A204.1 (cell line): ENCODE results near the gene TEKT5.

Experiments
- FAIRE-seq: peaks from 2 replicates; lab custom pipeline; 2012; peaks lifted over from hg19 to GRCh38; lab: Jason Lieb, UNC

TEKT5 gene

DNA sequence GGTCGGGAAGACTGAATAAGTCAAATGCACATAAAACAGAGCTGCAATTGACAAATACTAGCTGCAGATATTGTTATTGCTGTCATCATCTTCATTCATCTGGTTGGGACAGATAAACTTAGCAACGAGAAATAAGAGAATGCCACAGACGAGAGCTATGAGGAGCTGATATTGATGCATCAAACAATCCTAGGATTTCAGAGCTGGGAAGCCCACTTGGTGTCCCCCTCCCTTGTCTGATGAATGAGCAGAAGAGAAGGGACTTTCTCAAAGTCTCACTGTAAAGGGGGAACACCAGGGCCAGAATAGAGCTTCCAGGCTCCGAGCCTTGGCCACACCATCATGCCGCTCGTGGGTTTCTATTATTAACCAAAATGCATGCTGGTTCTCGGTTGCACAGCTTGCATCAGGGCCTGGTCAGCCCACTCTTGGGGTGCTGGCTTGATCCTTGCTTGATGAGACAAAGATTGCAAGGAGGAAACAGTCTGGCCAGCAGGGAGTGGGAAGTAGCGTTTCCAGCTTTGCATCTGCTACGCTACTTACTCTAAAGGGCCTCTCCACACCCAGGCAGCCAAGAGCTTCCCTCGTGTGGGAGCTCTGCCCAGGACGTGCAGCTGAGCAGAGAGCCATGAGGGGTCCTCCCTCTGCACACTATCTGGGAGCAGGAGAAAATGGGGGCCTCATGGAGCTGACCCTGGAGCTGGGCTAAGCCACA lies 85.9 kb downstream of the TEKT5 start:
- FAIRE-seq: no peak

DNA sequence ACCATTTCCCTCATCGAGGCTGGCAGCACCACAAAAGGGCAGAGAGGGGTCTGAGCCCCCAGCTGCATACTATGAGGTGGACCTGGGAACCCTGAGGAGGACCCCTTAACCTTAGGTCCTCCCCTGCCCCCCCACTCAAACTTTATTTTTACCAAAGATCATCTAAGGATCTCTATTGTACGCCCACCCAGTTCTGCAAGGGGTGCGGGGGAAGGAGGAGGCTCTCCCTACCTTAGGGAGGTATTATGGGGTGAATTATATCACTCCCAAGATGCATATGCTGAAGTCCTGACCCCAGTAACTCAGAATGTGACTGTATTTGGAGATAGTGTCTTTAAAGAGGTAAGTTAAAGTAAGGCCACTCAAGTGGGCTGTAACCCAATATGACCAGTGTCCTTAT lies 87.6 kb downstream of the TEKT5 start:
- no peak for FAIRE-seq

DNA sequence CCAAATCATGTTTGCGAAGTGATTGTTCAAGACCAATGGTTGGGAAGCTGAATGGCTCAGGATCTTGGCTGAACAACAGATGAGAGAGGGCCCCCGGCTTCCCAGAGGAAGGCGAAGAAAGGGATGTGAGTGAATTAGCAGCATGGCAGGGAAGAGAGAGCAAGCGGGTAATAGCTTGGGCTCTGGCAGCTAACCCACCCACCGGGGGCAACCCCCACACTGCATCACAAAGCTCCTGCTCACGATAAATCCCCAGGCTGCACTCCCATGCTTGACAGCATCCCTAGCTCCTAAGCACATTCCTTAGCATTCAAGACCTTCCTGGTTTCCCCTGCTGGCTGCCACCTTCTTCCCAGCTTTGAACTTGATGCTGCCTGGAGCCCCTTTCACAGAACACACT lies 88.1 kb downstream of the TEKT5 start:
- FAIRE-seq: no peak

DNA sequence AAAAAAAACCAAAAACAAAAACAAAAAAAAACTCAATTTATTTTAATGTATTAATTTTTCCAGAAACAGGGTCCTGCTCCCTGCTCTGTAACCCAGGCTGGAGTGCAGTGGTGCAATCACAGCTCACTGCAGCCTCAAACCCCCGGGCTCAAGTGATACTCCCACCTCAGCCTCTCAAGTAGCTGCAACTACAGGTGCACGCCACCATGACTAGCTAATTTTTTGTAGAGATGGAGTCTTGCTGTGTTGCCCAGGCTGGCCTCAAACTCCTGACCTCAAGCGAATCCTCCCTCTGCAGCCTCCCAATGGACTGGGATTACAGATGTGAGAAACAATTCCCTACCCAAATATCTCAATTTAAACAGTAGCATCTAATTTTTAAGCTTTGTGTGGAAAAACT lies 89.1 kb downstream of the TEKT5 start:
- no peak for FAIRE-seq

DNA sequence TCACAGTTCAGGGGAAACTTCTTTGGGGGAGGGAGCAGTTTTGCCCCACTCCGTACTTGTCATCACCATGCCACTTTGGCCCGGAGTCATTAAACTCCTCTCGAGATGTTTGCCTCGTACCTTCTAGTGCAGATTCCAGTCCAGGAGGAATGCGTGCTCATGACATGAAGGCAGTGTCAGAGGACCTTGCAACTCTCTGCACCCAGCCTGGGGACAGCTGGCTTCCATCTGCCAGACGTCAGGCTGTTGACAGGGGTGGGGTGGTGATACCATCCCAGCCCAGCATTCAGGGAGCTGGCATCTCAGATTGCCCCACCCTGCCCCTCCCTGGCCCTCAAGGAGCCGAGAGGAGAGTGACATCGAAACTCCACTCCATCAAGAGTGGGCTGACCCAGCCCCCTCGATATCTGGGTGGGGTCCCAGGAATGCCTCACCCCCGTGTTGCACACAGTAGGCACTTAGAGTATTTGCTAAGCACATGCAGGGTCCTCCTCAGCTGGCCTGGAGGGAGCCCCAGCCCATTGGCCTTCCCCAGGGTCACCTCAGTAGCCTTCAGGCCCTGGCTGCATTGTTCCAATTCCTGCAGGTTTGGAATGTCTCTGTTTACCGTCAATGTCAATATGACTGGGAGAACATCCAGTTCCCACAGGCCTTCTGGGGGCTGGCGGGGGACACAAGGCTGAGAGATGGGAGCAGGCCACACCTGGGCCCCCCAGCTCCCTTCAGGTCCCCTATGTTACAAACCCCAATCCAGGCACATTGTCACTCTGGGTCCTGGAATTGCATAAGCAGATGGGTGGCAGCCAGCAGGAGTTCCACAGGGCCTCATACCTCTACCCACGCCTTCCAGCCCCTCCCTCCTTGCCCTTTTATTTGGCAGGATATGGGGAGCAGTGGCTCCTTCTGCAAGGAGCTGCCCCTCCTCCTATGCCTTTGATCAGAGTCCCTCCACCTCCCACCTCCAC lies 93.0 kb downstream of the TEKT5 start:
- FAIRE-seq: no peak

DNA sequence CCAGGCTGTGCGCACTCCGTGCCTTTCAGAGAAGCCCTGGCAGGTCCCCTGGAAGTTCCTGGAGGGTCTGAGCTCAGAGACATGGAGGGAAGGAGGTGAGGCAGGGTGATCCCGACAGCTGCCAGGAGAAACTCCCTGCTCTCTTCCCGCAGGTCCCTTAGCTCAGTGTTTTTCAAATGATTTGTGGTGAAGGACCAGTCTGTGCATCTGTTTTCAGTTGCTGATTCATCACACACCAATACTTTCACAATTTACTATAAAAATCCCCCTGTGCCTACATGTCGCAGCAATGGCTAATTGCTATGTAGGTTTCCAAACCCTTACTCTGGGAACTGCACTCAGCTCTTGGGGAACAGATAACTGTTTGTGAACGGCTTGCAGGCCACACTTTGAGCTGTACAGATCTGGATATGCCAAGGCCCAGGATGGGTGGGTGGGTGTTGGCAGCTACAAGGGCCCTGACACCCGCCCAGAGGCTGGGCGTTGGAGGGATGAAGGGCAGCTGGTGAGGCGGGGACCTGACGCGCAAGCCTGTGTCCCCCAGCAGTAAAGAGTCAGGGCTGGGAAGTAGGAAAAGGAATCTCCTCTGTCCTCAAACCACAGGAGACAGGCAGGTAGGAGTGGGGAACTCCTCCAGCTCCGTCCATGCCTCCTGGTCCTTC lies 93.8 kb downstream of the TEKT5 start:
- FAIRE-seq: no peak

DNA sequence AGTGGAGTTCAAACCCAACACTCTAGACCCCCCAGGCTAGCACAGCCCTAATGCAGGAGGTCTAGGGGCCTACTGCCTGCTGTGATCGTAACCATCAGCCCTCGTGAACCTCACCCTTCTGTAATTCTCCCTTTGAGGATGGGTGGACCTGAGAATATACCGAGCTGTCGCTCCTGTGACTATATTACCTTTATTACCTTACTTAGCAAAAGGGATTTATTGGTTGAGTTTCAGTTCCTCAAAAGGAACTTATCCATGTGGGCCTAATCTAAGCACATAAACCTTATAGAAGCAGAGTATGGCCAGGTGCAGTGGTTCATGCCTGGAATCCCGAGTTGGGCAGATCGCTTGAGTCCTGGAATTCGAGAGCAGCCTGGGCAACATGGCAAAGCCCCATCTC lies 95.1 kb downstream of the TEKT5 start:
- no peak for FAIRE-seq

DNA sequence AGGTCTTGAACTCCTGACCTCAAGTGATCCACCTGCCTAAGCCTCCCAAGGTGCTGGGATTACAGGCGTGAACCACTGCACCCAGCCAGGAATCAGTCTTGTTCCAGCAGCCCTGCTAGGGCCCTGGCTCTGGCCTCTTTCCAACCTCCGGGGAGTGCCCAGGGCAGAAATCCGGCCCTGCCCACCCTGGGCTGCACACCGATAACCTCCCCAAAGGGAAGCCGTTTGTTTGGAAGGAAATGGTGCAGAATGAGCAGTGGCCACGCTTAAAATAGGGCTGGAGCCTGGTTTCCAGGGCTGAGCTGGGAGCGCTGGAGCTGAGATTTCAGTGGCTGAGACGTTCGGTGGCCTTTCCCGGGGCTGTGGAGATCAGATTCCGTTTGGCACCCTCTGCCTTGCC lies 96.6 kb downstream of the TEKT5 start:
- FAIRE-seq: no peak

DNA sequence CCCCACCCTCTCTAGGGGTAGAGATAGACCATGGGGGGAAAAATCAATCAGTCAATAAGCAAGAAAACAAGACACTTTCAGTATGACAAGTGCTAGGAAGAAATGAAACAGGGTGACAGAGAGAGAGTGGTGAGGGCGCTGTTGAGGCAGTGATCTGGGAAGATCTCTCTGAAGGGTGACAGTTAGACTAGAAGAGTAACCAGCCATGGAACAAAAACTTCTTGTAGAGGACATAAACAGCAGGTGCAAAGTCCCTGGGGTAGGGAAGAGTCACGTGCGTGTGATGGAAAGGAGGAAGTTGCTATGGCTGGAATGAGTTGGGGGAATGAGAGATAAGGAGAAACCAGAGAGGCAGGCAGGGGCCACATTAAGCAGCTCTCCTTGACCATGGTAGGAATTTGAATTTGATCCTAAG lies 97.5 kb downstream of the TEKT5 start:
- no peak for FAIRE-seq

DNA sequence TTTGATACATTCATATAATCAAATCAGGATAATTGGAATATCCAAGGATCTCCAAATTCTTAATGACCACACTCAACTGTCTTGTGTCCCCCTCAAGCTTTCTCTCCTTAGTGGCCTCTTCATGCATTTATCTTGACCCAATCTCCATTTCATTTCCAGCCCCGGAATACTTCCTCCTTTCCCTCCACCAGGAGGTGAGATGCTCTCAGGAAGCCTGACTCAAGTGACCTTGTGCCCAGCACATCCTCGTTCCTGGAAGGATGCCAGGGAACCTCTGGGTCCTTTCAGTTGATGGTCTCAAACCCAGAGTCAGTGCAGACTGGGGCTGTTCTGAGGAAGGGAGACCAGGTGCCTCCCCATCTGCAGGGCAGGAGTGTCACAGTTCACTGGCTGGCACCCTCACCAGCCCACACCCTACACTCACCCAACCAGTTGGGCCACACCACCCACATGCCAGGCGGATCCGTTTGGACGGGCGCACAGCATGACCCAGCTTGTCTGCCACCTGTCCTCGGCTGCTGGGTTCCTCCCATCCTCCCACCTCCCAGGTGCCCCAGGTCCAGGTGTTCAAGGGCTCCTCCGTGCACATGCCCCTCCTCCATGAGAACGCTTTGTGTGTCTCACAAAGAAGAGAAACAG lies 100.3 kb downstream of the TEKT5 start:
- no peak for FAIRE-seq

DNA sequence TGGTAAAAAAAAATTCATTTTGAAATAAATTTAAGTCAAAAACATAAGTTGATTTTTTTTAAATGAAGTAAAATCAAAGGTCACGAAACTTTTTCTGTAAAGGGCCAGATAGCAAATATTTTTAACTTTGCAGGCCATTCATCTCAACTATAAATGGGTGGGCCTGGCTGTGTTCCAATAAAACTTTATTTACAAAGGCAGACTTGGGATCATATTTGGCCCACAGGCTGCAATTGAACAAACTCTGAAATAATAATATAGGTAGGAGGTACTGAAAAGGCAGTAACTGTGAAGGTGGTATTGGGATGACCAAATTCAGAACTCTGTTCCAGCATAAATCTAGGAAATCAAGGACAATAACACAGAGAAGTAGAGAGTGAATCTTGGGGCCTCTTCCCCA lies 102.1 kb downstream of the TEKT5 start:
- no peak for FAIRE-seq

DNA sequence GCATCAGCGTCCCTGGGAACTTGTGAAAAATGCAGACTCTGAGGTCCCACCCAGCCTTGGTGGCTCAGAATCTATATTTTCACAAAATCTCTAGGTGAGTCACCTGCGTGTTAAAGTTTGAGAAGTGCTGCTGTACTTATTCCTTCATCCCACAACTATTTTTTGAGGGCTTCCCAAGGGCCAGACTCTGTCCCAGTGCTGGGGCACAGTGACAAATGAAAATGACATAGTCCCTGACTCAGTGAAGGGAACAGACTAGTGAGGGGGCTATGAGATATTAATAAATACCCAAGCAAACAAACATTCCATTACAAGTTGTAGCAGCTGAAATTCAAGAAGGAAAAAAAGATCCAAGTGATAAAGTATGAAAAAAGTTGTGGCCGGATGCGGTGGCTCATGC lies 104.4 kb downstream of the TEKT5 start:
- FAIRE-seq: no peak

DNA sequence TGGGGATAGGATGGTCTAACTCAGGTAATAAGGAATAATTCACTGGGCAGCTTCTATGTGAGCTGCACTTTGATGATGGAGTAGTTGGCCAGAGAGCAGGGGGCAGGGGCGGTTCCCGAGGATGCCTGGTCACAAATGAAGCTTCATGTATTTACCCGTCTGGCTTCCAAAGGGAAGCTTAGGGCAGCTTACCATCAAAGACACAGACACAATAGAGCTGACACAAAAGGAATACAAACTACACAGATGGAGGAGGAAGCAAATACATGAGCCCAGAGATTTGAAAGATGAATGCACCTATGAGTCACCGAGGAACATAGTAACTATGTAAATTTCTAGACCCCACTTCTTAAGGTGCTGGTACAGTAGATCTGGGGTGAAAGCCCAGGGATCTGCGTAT lies 105.6 kb downstream of the TEKT5 start:
- FAIRE-seq: no peak

DNA sequence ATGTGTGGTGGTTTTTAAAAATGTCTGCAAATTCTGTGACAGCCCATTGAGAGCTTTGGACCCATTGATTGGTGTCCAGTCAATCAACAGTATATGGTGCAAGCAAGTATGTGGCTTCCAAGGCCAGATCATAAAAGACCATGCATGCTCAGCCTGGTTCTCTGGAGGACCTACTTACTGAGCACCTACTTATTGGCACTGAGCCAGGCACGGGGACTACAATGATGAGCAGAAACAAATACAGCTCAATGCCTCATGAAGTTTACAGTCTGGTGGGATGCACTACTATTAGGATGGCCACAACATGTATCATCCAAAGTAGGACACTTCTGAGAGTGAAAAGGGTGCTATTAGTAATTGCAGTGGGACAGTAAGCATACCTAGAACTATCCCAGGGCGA lies 107.1 kb downstream of the TEKT5 start:
- no peak for FAIRE-seq

DNA sequence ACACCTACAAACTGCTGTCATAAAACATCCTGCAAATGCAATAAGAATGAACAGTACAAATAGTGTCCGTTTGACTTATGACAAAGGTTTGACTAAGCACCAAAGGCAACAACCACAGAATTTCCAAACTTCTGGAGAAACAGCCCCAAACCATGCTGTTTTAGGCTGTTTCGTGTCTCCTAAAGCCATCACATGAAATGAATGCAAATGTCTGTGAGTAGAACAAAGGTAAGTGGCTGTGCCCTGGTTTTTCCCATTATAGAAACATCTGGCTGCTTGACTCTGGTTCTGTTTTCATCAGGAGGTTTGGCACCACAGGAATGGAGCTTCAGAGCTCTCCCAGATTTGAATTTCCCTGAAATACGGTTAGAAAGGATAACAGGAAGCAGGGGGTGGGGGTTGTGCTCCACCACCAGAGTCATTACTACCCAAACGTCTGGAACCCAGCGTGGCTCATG lies 109.7 kb downstream of the TEKT5 start:
- FAIRE-seq: no peak

DNA sequence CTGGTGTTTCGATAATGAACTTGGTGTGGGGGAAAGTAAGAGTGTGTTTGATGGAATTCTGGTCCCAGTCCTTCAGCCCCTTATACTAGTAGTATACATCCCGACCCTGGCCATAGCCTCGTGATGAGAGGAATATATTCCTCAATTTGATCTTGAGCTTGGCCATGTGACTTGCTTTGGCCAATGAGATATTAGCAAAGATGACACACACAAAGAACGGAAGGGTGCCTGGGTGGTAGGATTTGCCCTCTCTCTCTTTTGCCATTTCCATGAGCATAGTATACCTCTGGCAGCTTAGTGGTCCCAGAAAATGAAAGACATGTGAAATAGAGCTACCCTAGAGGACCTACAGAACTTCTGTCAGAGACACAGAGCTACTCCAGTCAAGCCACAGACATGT lies 111.5 kb downstream of the TEKT5 start:
- FAIRE-seq: no peak

DNA sequence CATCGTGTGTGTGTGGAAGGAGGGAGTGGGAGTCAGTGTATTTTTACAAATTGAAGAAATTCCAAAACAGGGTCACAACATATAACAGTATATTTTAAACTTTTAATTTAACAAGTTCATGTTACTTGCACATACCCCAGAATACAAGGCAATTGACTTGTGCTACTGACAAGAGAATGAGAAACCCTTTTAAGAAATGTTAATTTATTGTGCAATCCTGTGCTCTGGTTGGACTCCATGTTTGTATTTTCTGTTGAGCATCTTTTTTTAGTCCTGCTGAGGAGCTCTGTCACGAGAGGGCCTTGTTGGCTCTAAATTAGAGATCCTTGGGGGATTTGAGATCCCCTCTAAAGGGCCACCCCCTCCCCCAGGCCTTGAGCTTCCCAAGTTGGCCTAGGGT lies 113.2 kb downstream of the TEKT5 start:
- no peak for FAIRE-seq

DNA sequence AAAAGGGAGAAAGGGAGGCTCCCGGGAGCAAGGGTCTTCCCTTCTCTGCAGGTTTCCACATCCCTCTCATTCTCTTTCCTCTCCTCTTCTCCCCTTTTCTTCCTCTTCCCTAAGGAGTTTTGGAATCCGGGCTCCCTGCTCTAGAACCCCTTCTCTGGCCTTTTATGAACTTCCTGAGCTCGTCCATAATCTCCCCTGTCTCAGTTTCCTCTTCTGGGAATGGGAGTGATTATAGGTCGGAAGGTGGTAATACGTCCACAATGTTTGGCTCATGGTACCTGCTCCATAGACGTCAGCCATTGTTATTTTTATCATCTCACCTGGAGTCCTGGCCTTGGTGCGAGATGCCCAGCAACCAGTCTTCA lies 113.9 kb downstream of the TEKT5 start:
- FAIRE-seq: no peak

DNA sequence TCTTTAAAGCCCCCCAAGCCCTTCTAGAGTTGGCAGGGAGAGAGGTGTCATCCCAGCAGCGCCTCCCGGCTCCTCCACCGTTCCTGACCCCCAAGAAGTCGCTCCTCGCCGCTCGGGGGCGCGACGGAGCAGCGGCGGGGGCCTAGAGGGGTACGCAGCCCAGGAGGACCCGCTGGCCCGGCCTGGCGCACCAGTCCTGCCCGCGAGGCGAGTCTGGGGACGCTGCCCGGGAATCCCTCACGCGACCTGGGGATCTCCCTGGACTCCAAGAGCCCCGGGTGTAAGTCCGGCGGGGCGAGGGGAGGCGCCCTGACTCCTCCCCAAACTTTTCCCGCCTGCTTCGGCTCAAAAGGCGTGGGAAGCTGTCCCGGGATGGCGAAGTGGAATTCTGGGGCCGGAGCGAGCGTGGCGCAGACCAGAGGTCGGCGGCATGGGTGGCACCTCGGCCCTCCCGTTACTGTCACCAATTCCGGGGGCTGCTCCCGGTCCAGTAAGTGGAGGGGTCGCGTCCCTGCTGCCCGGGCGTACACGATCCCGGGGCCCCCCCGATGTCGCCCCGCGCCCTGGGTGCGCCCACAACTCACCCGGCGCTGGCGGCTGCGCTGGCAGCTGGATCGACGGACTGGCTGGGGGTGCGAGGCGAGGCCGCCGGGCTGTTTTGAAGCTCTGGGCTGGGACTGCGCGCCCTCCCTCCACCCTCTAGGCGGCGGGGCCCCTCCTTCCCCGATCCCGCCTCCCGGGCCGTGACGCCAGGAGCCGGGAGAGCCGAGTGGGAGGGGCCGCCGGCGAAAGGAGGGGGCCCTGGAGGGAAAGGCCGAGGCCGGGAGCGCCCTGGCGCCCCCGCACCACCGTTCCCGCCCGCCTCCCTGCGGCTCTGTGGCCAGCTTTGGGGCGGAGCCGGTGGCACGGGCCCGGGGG lies 114.5 kb downstream of the TEKT5 start, which contains the start of gene EMP2:
Gene EMP2 (minus strand): TSS at position 634 of the 918 bp plus-strand sequence. CDS start 32,981 bp downstream, outside the sequence.
- FAIRE-seq: no peak

DNA sequence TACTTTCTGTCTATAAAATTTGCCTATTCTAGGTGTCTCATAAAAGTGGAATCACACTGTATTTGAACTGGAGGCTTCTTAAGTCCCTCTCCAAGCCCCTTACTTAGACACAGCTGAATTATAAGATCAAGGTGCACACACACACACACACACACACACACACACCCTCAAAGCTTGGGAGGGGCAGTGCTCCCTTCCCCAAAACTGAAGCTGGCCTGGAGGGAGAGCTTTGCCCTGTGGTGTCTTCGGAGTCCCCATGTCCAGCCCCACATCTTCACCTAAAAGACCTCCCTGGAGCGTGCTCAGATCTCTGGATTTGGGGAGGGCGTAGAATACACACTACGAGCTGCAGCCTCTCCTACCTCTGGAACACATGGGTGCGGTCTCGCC lies 115.2 kb downstream of the TEKT5 start:
- FAIRE-seq: no peak
